HG03280 (cell line): ENCODE results near the gene TXNDC11.
"Not testable (repeated sequence)": the region's sequence is repeated elsewhere in the genome, so short reads cannot be mapped to it uniquely, and the experiment has no call there.

Source experiments
- ATAC-seq: cut with Tn5 transposase; IDR thresholded peaks from one replicate; pipeline ENCODE4 v1.9.1; 2021; ENCODE audit warnings: mild to moderate bottlenecking, moderate library complexity; ENCODE audit not compliant: unreplicated experiment

Gene TXNDC11

GRCh38 chr16:11742536-11743307, at the start of gene TXNDC11:
Gene TXNDC11 (minus strand): TSS chr16:11742857. CDS start chr16:11742730, 127 bp downstream.
- peak; percentile 85 for ATAC-seq

- ATAC-seq = no peak
These were observed 48.6 kb upstream of the TXNDC11 start for GRCh38 chr16:11791144-11791828.

- ATAC-seq = no peak
These were observed 46.3 kb upstream of the TXNDC11 start for GRCh38 chr16:11788914-11789313.

- not testable (repeated sequence) for ATAC-seq
These were observed 42.4 kb upstream of the TXNDC11 start for GRCh38 chr16:11784980-11785599.

GRCh38 chr16:11784381-11784780, 41.7 kb upstream of the TXNDC11 start:
- not testable (repeated sequence) for ATAC-seq

GRCh38 chr16:11784038-11784369, 41.3 kb upstream of the TXNDC11 start:
- ATAC-seq = no peak

GRCh38 chr16:11783319-11784037, 40.8 kb upstream of the TXNDC11 start:
- peak; percentile 58 for ATAC-seq

GRCh38 chr16:11781773-11782172, 39.1 kb upstream of the TXNDC11 start:
- no peak for ATAC-seq

GRCh38 chr16:11780991-11781680, 38.5 kb upstream of the TXNDC11 start:
- ATAC-seq = no peak

GRCh38 chr16:11779074-11779473, 36.4 kb upstream of the TXNDC11 start:
- ATAC-seq = no peak

GRCh38 chr16:11774065-11774626, 31.5 kb upstream of the TXNDC11 start:
- ATAC-seq = no peak

GRCh38 chr16:11768849-11769248, 26.2 kb upstream of the TXNDC11 start:
- no peak for ATAC-seq

GRCh38 chr16:11762431-11762830, 19.8 kb upstream of the TXNDC11 start:
- no peak for ATAC-seq

- ATAC-seq = no peak
These were observed 17.3 kb upstream of the TXNDC11 start for GRCh38 chr16:11759997-11760396.

GRCh38 chr16:11759163-11759834, 16.6 kb upstream of the TXNDC11 start:
- ATAC-seq = no peak

GRCh38 chr16:11757671-11758545, 15.3 kb upstream of the TXNDC11 start:
- ATAC-seq = no peak

- no peak for ATAC-seq
These were observed 13.6 kb upstream of the TXNDC11 start for GRCh38 chr16:11756248-11756647.

- no peak for ATAC-seq
These were observed 12.5 kb upstream of the TXNDC11 start for GRCh38 chr16:11755022-11755760.
